Ecto neural progenitor cell (in vitro differentiated cells): Measurements from ENCODE around the gene IFT172.
"Not testable (repeated sequence)": the region's sequence is repeated elsewhere in the genome, so short reads cannot be mapped to it uniquely, and the experiment has no call there.

ENCODE experiments used
- DNase-seq: peaks from one replicate; pipeline ENCODE4 v3.0.0-alpha.2; 2018; ENCODE audit warnings: low spot score

Gene IFT172

GRCh38 chr2:27428213-27428977 lies 61.1 kb downstream of the IFT172 start, which contains the start of gene NRBP1:
TSS of gene NRBP1 (plus strand) at chr2:27428631. CDS start at chr2:27433274, 4,643 bp downstream.
- peak; percentile 96 for DNase-seq

- DNase-seq, result no peak
Observed at GRCh38 chr2:27427863-27428212, 61.7 kb downstream of the IFT172 start.

- not testable (repeated sequence) for DNase-seq
Observed at GRCh38 chr2:27425039-27425438, 64.5 kb downstream of the IFT172 start.

GRCh38 chr2:27422958-27423357 lies 66.6 kb downstream of the IFT172 start:
- no peak for DNase-seq

GRCh38 chr2:27421660-27422250 lies 67.8 kb downstream of the IFT172 start:
- no peak for DNase-seq

- no peak for DNase-seq
Observed at GRCh38 chr2:27420996-27421395, 68.5 kb downstream of the IFT172 start.

GRCh38 chr2:27416151-27416550 lies 73.4 kb downstream of the IFT172 start:
- DNase-seq, result no peak

- DNase-seq, result no peak
Observed at GRCh38 chr2:27412419-27413152, 77.0 kb downstream of the IFT172 start.

- peak; percentile 97 for DNase-seq
Observed at GRCh38 chr2:27409321-27410073, 80.0 kb downstream of the IFT172 start, which contains the start of gene PPM1G. TSS of gene PPM1G (minus strand) at chr2:27409591. CDS start at chr2:27409422, 169 bp downstream.

- no peak for DNase-seq
Observed at GRCh38 chr2:27408601-27409320, 80.8 kb downstream of the IFT172 start.

- DNase-seq, result peak; percentile 53
Observed at GRCh38 chr2:27407798-27408491, 81.6 kb downstream of the IFT172 start.

GRCh38 chr2:27400348-27401135 lies 89.0 kb downstream of the IFT172 start:
- DNase-seq, result no peak

GRCh38 chr2:27398962-27399361 lies 90.6 kb downstream of the IFT172 start:
- no peak for DNase-seq
